GM12892 (cell line): ENCODE measurements around the gene ZNF425.

ENCODE experiments used
- POLR2A ChIP-seq: IDR thresholded peaks from 2 replicates; pipeline ENCODE4 v1.6.1; 2011; ENCODE audit warnings: low read depth, low read length, control low read depth
- POLR2AphosphoS5 ChIP-seq: IDR thresholded peaks from 2 replicates; pipeline ENCODE4 v1.6.1; 2011; ENCODE audit warnings: low read depth, low read length, control low read depth

GRCh38 chr7:149147072-149147751 lies 21.1 kb upstream of the ZNF425 start, which contains the start of gene ZNF398:
- TF ChIP-seq POLR2A: peak; percentile 69; the same call in 1 of the 2 replicates
- peak; percentile 62; the same call in 1 of the 2 replicates for TF ChIP-seq POLR2AphosphoS5
